BJ (cell line): ENCODE results near the gene SMARCE1. TPM values are rescaled to one million over a fixed set of nuclear protein-coding genes. Genes with fewer than 3 reads are reported as not detected.

Experiments
- CTCF ChIA-PET: fragments of 350-600 bp; formaldehyde crosslinking; extraction: SDS; loops from one replicate; lab custom pipeline; 2021; ENCODE audit warnings: antibody characterized with exemption, inconsistent platforms; lab: Yijun Ruan, JAX
- POLR2A ChIA-PET: fragments of 300-600 bp; sonication (Branson Sonifier 250); formaldehyde crosslinking; extraction: SDS; loops from one replicate; lab custom pipeline; 2021; ENCODE audit warnings: antibody characterized with exemption; lab: Charles Lee
- DNase-seq: peaks from one replicate; pipeline ENCODE4 v3.0.0-alpha.2; 2011; ENCODE audit warnings: low read depth
- H3K27me3 ChIP-seq: 2 replicates; pipeline ENCODE4 v1.6.0; 2011; ENCODE audit warnings: low read length; ENCODE audit not compliant: control insufficient read depth, insufficient read depth
- H3K36me3 ChIP-seq: 2 replicates; pipeline ENCODE4 v1.5.1; 2011; ENCODE audit warnings: low read length; ENCODE audit not compliant: control insufficient read depth, insufficient read depth
- H3K4me3 ChIP-seq: 2 replicates; pipeline ENCODE4 v1.5.1; 2011; ENCODE audit warnings: low read depth, mild to moderate bottlenecking, control low read depth, low read length
- CTCF ChIP-seq: IDR thresholded peaks from 2 replicates; pipeline ENCODE4 v1.5.1; 2011; ENCODE audit warnings: low read depth, mild to moderate bottlenecking, control low read depth, inconsistent platforms, low read length, moderate library complexity; ENCODE audit not compliant: insufficient read depth
- polyA plus RNA-seq: library from polyadenylated mRNA; depleted of rRNA; stranded (reverse); fragments of >200 nt; gene quantifications from 2 replicates; pipeline ENCODE4 v1.2.3, GENCODE V29; 2011

SMARCE1 gene
- polyA plus RNA-seq, 1 experiment = 54.6 TPM

GRCh38 chr17:40606548-40607353, 40.9 kb downstream of the SMARCE1 start:
- peaks cover 15% of the 10 kb centered on the region for H3K27me3 ChIP-seq
- no peaks in the 10 kb centered on the region for H3K36me3 ChIP-seq
- no peak overlapping the region for H3K4me3 ChIP-seq
- no peak for DNase-seq
- CTCF ChIA-PET = no interaction called here
- TF ChIP-seq CTCF = no peak
- POLR2A ChIA-PET = no interaction called here

GRCh38 chr17:40605306-40605705, 42.3 kb downstream of the SMARCE1 start:
- CTCF ChIA-PET = interaction anchor here (0.7 to 2.1 kb wide), 2 partner anchors 10 to 16 kb away, joined by 3 to 4 read pairs; no protein-coding TSS in a partner anchor
- no peak overlapping the region for H3K4me3 ChIP-seq
- H3K36me3 ChIP-seq = no peaks in the 10 kb centered on the region
- TF ChIP-seq CTCF = no peak
- H3K27me3 ChIP-seq = peaks cover 15% of the 10 kb centered on the region
- POLR2A ChIA-PET = no interaction called here
- DNase-seq = no peak

GRCh38 chr17:40604327-40605080, 43.1 kb downstream of the SMARCE1 start:
- TF ChIP-seq CTCF = no peak
- ChIA-PET POLR2A (no interaction called here), CTCF (interaction anchor here (0.7 to 2.5 kb wide), 3 partner anchors 11 to 15 kb away, joined by 3 to 8 read pairs (median 4); no protein-coding TSS in a partner anchor)
- H3K27me3 ChIP-seq = peaks cover 15% of the 10 kb centered on the region
- H3K36me3 ChIP-seq = no peaks in the 10 kb centered on the region
- no peak for DNase-seq
- H3K4me3 ChIP-seq = no peak overlapping the region

- DNase-seq = no peak
- no peak overlapping the region for H3K4me3 ChIP-seq
- H3K36me3 ChIP-seq = no peaks in the 10 kb centered on the region
- TF ChIP-seq CTCF = no peak
- peaks cover 15% of the 10 kb centered on the region for H3K27me3 ChIP-seq
- POLR2A ChIA-PET = no interaction called here
- CTCF ChIA-PET = interaction anchor here (2.1 to 2.5 kb wide), 2 partner anchors 13 to 17 kb away, joined by 4 to 8 read pairs; no protein-coding TSS in a partner anchor
These were observed 44.9 kb downstream of the SMARCE1 start for GRCh38 chr17:40602445-40603443.
